Body of pancreas (tissue), 4 donors: ENCODE measurements around the gene TRERF1.

Experiments
- POLR2A ChIP-seq, 3 donors: fragments of 450-650 bp; IDR thresholded peaks; one replicate each; pipeline ENCODE4 v1.6.1; 2016; ENCODE audit warnings: antibody characterized with exemption in 3 of 3, mild to moderate bottlenecking in 2 of 3
- TF ChIP-seq, protein P1 (sequence below), 7 experiments: fragments of 450-650 bp in 4 of 7; fragments of 200-600 bp in 3 of 7; sonication (generic) in 3 of 7; IDR thresholded peaks; one replicate each; pipeline ENCODE4 v1.5.1; 2016 to 2019; ENCODE audit warnings: antibody characterized with exemption in 7 of 7

DNA sequence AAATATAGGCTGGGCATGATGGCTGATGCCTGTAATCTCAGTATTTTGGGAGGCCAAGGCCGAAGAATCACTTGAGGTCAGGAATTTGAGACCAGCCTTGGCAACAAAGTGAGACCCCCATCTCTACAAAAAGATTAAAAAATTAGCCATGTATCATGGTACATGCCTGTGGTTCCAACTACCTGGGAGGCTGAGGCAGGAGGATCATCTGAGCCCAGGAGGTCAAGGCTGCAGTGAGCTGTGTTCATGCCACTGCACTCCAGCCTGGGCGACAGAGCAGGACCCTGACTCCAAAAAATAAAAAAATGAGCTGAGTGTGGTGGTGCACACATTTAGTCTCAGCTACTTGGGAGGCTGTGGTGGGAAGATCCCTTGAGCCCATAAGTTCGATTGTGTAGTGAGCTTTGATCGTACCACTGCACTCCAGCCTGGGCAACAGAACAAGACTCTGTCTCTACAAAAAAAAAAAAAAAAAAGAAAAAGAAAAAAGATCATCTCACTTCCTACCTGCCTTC lies 246.9 kb downstream of the TRERF1 start:
- TF ChIP-seq, protein P1, sequence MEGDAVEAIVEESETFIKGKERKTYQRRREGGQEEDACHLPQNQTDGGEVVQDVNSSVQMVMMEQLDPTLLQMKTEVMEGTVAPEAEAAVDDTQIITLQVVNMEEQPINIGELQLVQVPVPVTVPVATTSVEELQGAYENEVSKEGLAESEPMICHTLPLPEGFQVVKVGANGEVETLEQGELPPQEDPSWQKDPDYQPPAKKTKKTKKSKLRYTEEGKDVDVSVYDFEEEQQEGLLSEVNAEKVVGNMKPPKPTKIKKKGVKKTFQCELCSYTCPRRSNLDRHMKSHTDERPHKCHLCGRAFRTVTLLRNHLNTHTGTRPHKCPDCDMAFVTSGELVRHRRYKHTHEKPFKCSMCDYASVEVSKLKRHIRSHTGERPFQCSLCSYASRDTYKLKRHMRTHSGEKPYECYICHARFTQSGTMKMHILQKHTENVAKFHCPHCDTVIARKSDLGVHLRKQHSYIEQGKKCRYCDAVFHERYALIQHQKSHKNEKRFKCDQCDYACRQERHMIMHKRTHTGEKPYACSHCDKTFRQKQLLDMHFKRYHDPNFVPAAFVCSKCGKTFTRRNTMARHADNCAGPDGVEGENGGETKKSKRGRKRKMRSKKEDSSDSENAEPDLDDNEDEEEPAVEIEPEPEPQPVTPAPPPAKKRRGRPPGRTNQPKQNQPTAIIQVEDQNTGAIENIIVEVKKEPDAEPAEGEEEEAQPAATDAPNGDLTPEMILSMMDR (IDR thresholded peaks at IDR 0.05), result no peak
- no peak for TF ChIP-seq POLR2A (IDR thresholded peaks at IDR 0.05)
